Stimulated activated CD4-positive, alpha-beta T cell treated with anti-CD3 and anti-CD28 coated beads, Interleukin-4, amount 100 ng/mL, for 1 hour (primary cell): ENCODE results near the gene PRSS53.
A peak's percentile ranks its signal among the peaks of the same experiment; 100 is the strongest.
"Not testable (repeated sequence)": the region's sequence is repeated elsewhere in the genome, so short reads cannot be mapped to it uniquely, and the experiment has no call there.

Experiments
- DNase-seq: peaks from one replicate; pipeline ENCODE4 v3.0.0-alpha.2; 2020

The PRSS53 gene

GRCh38 chr16:31117384-31118222 is 28.9 kb upstream of the PRSS53 start, which contains the start of gene KAT8:
TSS of gene KAT8 (plus strand) at chr16:31117664. CDS start at chr16:31117682, 18 bp downstream.
- DNase-seq = peak; percentile 96

DNA sequence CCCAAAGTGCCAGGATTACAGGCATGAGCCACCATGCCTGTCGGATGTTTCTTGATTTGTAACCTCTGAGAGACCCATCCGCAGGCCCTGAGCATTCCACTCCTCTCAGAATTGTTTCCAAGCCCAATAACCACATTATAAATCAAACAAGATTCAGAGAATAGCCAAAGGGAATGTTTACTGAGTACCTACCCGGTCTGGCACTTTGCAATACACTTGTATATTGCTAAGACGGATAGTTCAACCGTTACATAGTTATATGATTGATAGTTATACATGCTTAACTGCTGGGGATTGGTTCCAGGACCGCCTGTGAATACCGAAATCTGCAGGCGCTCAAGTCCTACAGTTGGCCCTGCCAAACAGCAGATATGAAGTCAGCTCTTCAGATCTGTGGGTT is 25.7 kb upstream of the PRSS53 start:
- no peak for DNase-seq

- no peak for DNase-seq
Measured at GRCh38 chr16:31113121-31114120, 24.7 kb upstream of the PRSS53 start.

- no peak for DNase-seq
Measured at GRCh38 chr16:31112711-31113110, 24.0 kb upstream of the PRSS53 start.

DNA sequence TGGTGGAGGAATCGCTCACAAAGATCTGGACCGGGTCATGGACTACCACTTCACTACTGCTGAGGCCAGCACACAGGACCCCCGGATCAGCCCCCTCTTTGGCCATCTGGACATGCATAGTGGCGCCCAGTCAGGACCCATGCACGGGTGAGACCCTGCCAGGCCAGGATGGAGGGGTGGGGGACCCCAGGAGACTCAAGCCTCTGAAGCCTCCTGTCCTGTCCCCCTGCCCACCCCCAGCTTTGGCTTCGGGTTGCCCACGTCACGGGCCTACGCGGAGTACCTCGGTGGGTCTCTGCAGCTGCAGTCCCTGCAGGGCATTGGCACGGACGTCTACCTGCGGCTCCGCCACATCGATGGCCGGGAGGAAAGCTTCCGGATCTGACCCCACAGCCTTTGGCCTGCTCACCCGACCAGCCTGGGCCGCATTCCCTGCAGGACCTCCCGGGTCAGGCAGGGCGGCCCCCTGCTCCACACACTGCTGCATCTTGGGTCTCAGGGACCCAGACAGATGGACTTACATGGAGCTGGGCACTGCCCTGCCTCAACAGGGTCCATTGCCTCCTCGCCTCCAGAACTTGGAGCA is 23.2 kb upstream of the PRSS53 start:
- DNase-seq = no peak

DNA sequence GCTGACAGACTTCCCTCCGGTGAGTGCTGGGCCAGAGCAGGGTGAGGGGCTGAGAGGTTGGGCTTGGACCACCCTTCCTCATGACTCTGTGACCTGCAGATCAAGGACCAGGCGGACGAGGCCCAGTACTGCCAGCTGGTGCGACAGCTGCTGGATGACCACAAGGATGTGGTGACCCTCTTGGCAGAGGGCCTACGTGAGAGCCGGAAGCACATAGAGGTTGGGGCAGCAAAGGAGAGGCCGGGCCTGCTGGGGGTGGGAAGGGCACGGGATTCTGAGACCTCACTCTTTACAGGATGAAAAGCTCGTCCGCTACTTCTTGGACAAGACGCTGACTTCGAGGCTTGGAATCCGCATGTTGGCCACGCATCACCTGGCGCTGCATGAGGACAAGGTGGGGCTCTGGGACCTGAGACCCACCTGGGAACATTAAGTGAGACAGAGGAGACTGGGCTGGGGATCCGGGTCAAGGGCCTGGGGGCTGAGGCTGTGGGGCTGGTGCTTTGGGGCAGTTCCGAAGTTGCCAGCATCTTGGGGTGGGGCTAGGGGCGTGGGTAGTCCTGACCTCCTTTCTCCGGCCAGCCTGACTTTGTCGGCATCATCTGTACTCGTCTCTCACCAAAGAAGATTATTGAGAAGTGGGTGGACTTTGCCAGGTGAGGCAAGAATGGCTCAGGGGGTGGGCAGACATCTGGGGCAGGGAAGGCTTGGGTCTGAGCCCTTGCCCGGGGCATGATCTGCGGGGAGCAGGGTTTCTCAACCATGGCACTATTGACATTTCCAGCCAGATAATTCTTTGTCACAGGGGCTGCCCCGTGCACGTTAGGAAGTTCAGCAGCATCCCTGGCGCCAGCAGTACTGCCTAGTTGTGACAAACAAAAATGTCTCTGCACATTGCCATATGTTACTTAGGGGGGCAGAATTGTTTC is 21.6 kb upstream of the PRSS53 start:
- DNase-seq = no peak

- DNase-seq = no peak
Measured at GRCh38 chr16:31109622-31110021, 20.9 kb upstream of the PRSS53 start.

- DNase-seq = no peak
Measured at GRCh38 chr16:31108794-31109558, 20.2 kb upstream of the PRSS53 start.

GRCh38 chr16:31108035-31108793 is 19.5 kb upstream of the PRSS53 start, which contains the start of gene BCKDK:
TSS of gene BCKDK (plus strand) at chr16:31108386. CDS start at chr16:31109224, 838 bp downstream.
- peak; percentile 75 for DNase-seq

GRCh38 chr16:31107465-31107867 is 18.7 kb upstream of the PRSS53 start:
- DNase-seq = no peak

- no peak for DNase-seq
Measured at GRCh38 chr16:31106509-31107464, 18.0 kb upstream of the PRSS53 start.

DNA sequence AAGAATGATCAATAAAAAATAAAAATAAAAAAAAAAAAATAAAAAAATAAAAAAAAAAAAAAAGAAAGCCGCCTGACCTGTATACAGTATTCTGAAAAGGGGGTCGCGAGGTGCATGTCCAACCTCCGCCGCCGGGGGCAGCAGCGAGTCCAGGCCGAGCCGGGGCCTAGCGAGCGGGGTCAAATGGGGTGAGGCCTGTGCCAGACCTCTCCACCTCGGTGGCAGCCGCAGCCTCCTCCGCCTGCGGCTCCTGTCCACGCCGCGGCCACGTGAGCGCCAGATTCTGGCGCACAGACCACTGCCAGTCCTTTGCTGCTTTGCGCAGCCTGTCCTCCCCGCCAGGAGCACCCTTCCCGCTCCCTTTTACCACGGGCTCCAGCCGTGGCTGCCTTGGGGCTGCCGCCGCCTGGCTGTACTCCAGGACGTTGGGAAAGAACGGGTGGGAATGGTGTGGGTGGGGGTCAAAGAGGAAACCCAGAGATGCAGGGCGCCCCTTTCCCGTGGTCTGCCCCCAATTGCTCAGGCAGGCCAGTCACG is 17.0 kb upstream of the PRSS53 start:
- DNase-seq = peak; percentile 83

- not testable (repeated sequence) for DNase-seq
Measured at GRCh38 chr16:31100876-31101641, 12.3 kb upstream of the PRSS53 start.

GRCh38 chr16:31099860-31100638 is 11.3 kb upstream of the PRSS53 start:
- DNase-seq = no peak

DNA sequence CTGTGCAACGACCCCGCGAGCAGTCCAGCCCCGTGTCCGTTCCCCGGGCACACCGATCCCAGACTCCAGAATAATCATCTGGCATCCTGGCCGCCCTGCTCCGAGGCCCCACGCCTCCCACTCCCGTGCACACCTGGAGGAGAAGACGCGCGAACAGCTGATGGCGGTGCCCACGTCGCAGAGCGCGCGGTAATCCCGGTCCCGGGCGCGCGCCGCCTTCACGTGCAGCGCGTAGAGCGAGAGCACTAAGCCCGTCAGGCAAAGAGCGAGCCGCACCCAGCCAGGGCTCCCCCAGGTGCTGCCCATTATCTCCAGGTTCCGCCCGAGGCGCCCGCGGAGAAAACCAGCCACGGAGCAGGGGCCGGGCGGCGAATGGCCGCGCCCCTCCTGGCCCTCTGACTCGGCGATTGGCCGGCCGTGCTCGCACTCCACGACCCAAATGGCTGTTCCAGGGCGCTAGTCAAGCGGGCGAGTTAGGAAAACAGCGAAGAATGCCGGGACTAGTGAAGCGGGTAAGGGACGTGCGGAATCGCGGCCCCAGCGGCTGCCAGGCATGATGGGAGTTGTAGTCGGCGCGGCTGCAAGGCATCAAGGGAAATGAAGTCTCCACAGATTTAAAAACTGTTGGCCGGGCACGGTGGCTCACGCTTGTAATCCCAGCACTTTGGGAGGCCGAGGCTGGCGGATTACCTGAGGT is 5.8 kb upstream of the PRSS53 start, which contains the start of gene VKORC1:
VKORC1 (minus strand) TSS at position 374 of the 697 bp plus-strand sequence; CDS start at position 306, 68 bp downstream.
- DNase-seq = peak; percentile 86

GRCh38 chr16:31094088-31094423 is 5.3 kb upstream of the PRSS53 start:
- no peak for DNase-seq
